HG03108 (cell line): Measurements from ENCODE around the gene PRKCB.

Experiments
- ATAC-seq: cut with Tn5 transposase; IDR thresholded peaks from one replicate; pipeline ENCODE4 v1.9.1; 2021; ENCODE audit warnings: moderate library complexity; ENCODE audit not compliant: unreplicated experiment

PRKCB gene

DNA sequence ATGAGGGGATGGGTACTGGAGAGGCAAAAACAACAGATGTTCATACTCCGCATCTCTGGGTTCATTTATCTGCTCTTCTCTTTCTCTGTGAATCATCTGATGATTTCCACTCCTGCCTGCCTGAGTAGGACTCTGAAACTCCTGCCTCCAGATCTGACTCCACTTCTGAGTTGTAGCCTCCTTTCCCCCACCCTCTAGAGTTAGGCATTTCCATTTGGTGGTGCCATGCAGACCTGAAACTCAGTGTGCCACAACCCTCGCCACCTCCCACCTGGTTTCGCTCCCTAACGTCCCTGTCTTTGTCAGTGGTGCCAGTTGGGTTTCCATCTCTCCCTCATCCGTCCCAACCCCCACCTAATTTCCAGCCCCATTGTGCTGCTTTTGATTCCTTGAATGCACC, 126.2 kb downstream of the PRKCB start:
- no peak for ATAC-seq

DNA sequence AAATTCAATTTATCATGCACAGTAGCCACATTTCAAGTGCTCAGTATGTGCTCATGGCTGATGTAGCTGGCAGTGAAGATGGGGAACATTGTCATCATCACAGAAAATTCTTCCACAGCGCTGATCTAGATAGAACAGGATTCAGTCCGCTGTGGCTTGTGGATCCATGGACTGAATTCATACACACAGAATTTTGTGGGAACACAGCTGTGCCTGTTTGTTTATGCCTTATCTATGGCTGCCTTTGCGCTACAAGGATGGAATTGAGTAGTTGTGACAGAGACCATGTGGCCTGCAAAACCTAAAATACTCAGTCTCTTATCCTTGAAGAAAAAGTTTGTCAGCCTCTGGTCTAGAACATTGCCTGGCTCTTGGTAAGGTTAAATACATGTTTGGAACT, 128.4 kb downstream of the PRKCB start:
- no peak for ATAC-seq

DNA sequence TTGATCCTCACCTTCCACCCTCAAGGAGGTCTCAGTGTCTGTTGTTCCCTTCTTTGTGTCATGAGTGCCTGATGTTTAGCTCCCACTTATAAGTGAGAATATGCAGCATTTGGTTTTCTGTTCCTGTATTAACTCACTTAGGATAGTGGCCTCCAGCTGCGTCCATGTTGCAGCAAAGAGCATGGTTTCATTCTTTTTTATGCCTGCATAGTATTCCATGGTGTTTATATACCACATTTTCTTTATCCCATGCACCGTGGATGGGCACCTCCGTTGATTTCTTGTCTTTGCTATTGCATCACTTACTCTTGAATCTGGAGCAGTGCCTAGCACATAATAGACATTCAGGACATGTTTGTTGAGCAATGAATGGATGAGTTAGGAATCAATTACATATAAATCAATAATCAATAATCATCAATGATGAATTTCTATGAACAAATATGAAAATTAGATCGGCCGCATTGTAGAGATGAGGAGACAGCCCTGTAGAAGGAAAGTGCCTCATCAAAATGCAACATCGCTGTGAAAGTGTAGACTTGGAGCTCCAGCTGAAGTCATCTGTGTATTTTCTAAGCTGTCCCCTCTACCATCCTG, 129.5 kb downstream of the PRKCB start:
- ATAC-seq: no peak

DNA sequence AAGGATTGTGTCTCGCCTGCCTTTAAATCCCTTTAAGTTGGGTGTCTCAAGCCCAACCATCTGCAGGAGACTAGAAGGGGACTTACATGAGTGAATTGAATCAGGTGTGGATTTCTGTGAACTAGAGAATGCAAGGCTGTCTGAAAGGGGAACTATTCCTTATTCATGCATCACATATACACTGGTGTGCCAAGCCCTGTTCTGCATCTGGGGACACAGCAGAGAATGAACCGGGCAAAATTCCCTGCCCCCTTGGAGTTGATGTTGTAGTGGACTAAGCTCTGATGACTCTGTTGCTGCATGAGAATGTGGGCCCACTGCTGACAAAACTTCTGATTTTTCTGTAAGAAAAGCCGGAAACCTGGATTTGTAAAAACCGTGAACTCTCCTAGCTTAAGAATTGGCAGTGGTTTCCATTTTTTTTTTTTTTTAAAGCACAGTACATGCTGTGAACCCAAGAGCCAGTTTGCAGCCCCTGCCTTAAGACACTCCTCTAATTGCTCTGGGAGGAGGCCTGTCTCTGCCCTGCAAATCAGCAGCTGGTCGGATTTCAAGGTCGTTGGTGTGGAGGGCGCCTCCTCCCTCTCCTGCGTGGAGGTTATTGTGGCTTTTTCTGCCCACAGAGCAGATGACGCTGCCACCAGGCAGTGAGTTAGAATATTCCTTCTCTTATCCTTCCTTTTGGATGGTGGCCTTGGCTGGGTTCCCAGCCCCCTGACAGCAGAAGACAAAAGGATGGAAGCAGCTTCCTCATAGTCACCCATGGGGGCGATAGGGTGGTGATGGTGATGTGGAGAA, 131.0 kb downstream of the PRKCB start:
- ATAC-seq: no peak

DNA sequence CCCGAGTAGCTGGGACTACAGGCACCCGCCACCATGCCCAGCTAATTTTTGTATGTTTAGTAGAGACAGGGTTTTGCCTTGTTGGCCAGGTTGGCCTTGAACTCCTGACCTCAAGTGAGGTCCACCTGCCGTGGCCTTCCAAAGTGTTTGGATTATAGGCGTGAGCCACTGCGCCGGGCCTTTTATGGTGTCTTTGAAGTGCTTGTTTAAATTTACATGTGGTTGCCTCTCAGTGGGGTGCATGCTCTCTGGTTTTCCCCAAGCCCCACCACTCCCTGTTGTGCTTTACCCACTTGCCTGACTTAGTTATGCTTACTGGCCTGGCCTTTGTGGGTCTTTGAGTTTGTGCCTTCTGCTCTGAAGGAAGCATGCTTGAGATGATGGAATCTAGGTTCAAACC, 132.0 kb downstream of the PRKCB start:
- ATAC-seq: no peak

DNA sequence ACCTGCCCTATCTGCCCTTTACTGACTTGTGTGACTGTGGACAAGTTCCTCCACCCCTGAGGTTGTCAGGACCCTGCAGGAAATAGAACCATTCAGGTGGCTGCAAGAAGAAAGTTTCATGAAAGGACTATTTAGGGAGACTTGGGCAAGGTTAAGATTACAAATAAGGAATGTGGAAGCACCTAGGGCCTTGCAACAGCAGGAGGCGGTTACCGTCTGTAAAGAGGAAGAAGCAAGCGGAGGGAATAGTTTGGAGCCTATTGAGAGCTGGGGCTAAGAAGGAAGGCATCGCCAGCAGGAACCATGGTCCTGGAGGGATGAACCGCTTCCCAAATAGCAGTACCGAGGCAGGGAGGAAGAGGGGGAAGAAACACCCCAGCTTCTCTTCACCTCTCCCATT, 132.4 kb downstream of the PRKCB start:
- no peak for ATAC-seq

DNA sequence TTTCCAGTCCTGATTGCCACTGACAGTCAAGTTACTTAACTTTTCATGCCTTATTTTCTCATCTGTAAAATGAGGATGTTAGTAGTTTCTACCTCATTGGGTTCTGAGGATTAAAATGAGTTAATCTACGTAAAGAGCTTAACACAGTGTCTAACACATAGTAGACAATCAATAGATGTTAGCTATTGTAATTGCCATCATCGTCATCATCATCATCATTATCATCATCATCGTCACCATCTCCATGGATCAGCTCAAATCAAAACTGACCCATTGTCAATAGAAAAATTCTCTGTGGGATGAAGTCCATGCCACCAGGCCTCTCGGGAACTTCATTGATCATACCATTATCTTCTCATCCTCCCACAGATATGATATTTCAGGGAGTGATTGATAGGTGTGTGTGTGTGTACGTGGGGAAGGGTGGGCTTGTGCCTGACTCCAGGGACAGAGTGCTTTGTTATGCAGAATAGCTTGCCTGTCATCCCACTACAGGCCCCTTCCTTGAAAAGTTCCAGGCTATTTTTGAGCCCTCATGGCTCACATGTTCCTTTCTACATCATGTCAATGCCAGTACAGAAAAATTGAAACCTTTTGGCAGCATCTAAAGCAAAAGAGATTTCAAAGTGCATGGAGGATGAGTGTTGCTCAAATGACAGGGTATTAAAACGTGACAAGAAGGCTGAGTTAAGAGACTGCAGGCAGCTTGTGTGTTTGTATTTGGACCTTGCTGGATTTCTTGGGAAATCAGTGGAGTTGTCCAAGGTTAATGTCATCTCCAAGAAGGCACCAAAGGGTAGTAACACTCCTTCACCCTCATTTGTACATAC, 133.9 kb downstream of the PRKCB start:
- ATAC-seq: no peak

DNA sequence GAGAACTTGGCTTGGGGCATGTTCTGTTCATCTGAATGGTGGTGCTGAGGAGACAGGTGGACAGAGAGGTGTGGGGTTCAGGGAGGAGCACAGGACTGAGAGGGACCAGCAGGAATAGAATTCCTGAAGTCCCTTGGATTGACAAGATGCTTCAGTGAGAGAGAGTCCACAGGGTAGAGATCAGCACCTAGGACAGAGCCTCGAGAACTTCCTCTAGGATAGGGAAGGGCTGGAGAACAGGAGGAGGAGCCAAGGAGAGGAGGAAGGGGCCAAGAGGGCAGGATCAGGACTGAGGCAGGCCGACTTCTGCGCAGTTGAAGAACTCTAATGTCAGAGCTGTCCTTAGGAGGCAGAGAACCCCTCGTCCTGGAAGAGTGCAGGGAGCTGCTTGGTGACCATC, 138.4 kb downstream of the PRKCB start:
- ATAC-seq: no peak

DNA sequence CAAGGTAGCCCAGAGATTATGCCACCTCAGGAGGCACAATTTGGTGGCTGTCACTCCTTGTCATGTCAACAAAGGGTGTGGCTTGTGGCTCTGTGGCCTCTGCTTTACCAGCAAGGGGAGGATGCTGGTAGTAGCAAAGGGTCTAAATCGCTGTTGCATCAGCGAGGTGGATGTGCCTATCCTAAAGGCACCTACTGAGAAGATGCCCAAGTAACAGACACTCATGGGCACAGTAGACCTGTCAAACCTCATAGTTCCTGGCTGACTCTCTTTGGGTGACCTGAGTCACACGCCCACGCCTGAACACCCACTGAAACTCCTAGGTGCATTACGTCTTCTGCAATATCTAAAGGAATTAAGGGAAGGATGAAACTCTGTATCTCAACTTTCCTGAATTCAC, 139.5 kb downstream of the PRKCB start:
- ATAC-seq: no peak

DNA sequence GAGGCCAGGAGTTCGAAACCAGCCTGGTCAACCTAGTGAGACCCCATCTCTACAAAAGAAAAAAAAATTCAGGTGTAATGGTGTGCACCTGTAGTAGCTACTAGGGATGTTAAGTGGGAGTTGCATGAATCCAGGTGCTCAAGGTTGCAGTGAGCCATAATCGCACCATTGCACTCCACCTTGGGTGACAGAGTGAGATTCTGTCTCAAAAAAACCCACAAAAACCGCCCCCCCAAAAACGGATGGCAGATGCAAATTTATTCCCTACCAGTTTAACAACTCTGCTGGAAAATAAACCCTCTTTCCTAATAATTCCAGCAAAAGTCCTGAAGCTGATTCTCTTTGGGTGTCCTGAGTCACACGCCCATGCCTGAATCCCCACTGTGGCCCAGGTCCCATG, 140.3 kb downstream of the PRKCB start:
- no peak for ATAC-seq

DNA sequence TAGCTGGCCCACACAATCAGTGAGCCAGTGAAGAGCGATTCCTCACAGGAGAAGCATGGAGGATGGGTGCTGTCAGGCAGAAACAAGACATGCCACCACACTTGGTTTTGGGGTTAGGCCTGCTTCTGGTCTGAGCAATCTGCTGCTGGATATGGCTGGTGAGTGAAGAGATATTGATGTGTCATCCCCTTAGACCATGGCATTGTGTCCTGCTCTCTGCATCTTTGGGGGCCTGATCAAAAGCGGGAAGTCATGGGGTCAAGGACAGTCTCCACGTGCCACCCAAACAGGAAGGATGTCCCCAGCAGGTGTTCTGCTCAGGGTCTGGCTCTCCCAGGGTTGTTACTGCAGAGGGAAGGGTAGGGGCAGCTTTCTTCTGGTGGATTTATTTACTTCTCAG, 140.7 kb downstream of the PRKCB start:
- no peak for ATAC-seq

DNA sequence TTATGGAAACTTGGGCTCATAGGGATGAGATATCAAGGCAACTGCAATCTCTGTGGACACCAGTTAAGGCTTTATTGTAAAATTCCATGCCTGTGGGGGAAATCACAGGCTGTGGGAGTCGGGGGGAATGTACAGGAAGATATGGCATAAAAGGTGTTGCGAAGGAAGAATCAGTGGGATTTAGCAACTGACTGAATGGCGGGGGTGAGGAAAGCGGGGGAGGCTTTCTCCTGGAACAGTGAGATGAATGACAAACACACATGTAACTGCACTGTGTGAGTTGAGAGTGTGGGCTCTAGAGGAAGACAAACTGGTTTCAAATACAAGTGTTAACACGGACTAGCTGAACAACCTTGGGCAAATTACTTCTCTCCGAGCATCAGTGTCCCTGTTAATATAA, 143.7 kb downstream of the PRKCB start:
- ATAC-seq: no peak

DNA sequence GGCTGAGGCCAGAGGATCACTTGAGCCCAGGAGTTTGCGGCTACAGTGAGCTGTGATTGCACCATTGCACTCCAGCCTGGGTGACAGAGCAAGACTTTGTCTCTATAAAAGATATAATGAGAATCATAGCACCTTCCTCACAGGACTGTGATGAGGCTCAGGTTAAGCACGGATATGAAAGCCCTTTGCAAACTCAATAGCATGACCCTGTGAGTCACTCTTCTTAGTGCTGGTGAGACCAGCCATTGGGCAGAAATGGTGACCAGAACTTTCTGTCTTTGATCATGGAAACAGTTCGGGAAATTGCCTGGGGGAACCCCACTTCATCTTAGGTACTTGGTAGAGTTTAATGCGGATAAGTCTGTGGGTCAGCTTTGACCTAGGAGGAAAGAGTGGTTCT, 144.2 kb downstream of the PRKCB start:
- ATAC-seq: no peak

DNA sequence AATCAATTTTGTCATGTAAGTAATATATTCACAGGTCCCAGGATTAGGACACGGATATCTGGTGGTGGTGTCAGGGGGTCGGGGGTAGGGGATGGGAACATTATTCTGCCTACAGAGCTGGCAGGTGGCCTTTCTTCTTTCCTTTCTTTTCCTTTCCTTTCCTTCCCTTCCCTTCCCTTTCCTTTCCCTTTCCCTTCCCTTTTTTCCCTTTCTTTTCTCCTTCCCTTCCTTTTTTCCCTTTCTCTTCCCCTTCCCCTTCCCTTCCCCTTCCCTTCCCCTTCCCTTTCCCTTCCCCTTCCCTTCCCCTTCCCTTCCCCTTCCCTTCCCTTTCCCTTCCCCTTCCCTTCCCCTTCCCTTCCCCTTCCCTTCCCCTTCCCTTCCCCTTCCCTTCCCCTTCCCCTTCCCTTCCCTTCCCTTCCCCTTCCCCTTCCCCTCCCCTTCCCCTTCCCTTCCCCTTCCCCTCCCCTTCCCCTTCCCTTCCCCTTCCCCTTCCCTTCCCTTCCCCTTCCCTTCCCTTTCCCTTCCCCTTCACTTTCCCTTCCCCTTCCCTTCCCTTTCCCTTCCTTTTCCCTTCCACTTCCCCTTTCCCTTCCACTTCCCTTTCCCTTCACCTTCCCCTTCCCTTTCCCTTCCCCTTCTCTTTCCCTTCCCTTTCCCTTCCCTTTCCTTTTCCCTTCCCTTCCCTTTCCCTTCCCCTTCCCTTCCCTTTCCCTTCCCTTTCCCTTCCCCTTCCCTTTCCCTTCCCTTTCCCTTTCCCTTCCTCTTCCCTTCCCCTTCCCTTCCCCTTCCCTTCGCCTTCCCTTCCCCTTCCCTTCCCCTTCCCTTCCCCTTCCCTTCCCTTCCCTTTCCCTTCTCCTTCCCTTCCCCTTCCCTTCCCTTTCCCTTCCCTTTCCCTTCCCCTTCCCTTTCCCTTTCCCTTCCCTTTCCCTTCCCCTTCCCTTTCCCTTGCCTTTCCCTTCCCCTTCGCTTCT, 145.9 kb downstream of the PRKCB start:
- no peak for ATAC-seq

DNA sequence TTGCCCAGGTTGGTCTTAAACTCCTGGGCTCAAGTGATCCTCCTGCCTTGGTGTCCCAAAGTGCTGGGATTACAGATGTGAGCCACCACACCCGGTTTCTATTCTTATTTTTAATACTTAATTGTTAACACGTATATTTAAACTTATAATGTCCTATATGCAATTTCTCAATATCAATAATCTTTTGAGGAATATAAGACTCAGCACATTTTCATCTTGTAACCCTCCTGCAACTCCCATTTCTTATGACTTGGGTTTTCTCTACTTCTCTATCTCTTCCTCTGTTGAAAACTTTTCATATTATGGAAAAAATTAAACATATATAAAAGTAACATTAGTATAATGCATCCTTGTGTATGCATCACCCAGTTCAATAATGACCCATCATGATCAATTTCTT, 150.7 kb downstream of the PRKCB start:
- ATAC-seq: no peak

DNA sequence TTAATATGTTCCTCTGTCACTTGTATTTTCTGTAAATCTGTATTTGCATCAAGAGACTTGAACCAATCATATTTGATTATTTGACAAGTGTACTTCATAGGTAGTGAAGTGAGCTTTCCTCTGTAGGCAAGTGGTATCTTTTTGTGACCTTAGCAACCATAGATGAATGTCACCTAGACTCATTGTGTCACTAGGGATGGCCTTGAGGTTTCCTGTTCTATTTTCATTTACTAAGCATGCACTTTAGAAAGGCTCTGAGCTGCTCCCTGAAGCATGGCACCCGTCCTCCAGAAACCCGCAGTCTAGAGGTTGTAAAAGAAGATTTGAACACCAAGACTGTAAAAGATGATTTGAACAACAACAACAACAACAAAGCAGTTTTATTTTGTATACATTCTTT, 151.7 kb downstream of the PRKCB start:
- ATAC-seq: peak; percentile 98

DNA sequence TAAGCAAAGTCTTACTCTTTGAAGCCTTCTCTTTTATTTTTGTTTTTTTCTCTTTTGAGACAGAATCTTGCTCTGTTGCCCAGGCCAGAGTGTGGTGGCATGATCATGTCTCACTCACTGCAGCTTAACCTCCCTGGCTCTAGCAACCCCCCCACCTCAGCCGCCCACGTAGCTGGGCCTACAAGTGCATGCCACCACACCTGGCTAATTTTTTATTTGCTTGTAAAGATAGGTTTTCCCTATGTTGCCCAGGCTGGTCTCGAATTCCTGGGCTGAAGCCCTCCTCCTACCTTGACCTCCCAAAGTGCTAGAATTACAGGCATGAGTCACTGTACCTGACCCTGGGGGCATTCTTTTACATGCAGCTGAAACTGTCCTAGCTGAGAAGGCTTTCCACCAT, 154.7 kb downstream of the PRKCB start:
- ATAC-seq: no peak

DNA sequence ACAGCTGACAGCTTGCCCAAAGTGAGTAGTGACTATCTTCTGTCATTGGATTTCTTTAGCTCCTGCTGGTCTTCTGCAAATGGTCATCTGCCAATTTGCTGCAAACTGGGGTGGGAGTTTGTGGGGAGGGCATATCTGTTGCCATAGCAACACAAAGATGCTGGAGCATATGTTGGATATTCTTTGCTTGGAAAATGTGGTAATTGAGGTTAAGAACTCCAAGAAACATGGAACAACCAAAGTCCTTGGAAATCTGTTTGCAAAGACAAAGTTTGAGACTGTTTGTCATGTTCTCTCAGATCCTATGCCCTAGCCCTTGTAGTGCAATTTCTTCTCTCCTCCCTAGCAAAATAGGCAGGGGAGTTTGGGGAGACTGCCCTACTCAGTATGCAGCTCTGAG, 155.3 kb downstream of the PRKCB start:
- ATAC-seq: no peak

DNA sequence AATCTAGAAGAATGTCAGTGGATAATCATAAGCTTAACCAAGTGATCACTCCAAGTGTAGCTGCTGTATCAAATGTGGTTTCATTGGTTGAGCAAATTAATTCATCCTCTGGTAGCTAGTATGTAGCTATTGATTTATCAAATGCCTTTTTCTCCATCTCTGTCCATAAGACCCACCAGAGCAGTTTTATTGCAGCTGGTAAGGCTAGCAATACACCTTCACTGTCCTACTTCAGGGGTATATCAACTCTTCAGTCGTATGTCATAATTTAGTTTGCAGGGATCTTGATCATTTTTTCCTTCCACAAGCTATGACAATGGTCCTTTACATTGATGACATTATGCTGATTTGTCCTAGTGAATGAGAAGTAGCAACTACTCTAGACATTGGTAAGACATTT, 158.8 kb downstream of the PRKCB start:
- ATAC-seq: no peak

DNA sequence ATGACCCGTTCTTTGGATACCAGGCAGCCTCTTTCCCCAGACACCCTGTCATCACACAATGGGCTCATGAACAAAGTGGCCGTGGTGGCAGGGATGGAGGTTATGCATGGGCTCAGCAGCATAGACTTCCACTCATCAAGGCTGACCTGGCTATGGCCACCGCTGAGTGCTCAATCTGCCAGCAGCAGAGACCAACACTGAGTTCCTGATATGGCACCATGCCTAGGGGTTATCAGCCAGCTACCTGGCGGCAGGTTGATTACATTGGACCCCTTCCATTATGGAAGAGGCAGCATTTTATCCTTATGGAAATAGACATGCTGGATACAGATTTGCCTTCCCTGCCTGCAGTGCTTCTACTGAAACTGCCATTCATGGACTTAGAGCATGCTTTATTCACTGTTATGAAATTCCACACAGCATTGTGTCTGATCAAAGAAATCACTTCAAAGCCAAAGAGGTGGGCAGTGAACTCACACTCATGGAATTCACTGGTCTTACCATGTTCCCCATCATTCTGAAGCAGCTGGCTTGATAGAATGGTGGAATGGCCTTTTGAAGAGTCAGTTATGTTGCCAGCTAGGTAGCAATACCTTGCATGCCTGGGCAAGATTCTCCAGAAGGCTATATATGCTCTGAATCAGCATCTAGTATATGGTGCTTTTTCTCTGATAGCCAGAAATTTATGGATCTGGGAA, 160.6 kb downstream of the PRKCB start:
- ATAC-seq: no peak
